PC-3 (cell line): ENCODE data around the gene NUDT19. TPM values are rescaled to one million over a fixed set of nuclear protein-coding genes. Genes with fewer than 3 reads are reported as not detected.
A peak's percentile ranks its signal among the peaks of the same experiment; 100 is the strongest.

Experiments used
- ATAC-seq: fragments of 200-7000 bp; cut with Tn5 transposase; 2 replicates; pipeline ENCODE4 v1.9.1; 2020; ENCODE audit warnings: mild to moderate bottlenecking, moderate library complexity
- BruUV-seq: library from RNA; stranded (reverse); fragments of 400-500 nt; replicated peaks from 2 replicates; lab custom pipeline; 2021; lab: Mats Ljungman, UMichigan
- CTCF ChIA-PET: fragments of 300-600 bp; sonication (Branson Sonifier 250); formaldehyde crosslinking; loops from one replicate; lab custom pipeline; 2022; ENCODE audit warnings: antibody characterized with exemption; lab: Charles Lee
- POLR2A ChIA-PET: fragments of 300-600 bp; sonication (Branson Sonifier 250); formaldehyde crosslinking; loops from one replicate; lab custom pipeline; 2022; ENCODE audit warnings: antibody characterized with exemption; ENCODE audit not compliant: unreplicated experiment; lab: Charles Lee
- DNase-seq: peaks from one replicate; pipeline ENCODE4 v3.0.0-alpha.2; 2015
- H2AFZ ChIP-seq: fragments of 300-600 bp; sonication (generic); 2 replicates; pipeline ENCODE4 v1.6.0; 2016; ENCODE audit warnings: antibody characterized with exemption, low read length
- H3F3A ChIP-seq: fragments of 300-600 bp; sonication (generic); one replicate; pipeline ENCODE4 v1.6.0; 2017; ENCODE audit warnings: antibody characterized with exemption, low read length, control low read depth, mild to moderate bottlenecking; ENCODE audit not compliant: unreplicated experiment
- H3K27ac ChIP-seq: fragments of 300-600 bp; sonication (generic); 2 replicates; pipeline ENCODE4 v1.5.1; 2016; ENCODE audit warnings: mild to moderate bottlenecking, low read length
- H3K27me3 ChIP-seq: fragments of 300-600 bp; sonication (generic); 2 replicates; pipeline ENCODE4 v1.6.1; 2016; ENCODE audit warnings: low read length, mixed read lengths
- H3K36me3 ChIP-seq: fragments of 300-600 bp; sonication (generic); 2 replicates; pipeline ENCODE4 v1.6.1; 2016; ENCODE audit warnings: low read depth, mixed run types, low read length, mixed read lengths
- H3K4me1 ChIP-seq: fragments of 300-600 bp; sonication (generic); 2 replicates; pipeline ENCODE4 v1.5.1; 2016; ENCODE audit warnings: low read length; ENCODE audit not compliant: insufficient read depth
- H3K4me2 ChIP-seq: fragments of 300-600 bp; sonication (generic); 2 replicates; pipeline ENCODE4 v1.6.0; 2016; ENCODE audit warnings: low read length
- H3K4me3 ChIP-seq: fragments of 300-600 bp; sonication (generic); 2 replicates; pipeline ENCODE4 v1.5.1; 2016; ENCODE audit warnings: mild to moderate bottlenecking, low read length, mixed read lengths
- H3K79me2 ChIP-seq: fragments of 300-600 bp; sonication (generic); 2 replicates; pipeline ENCODE4 v1.6.1; 2017; ENCODE audit warnings: low read length, mixed read lengths
- H3K9ac ChIP-seq: fragments of 300-600 bp; sonication (generic); 2 replicates; pipeline ENCODE4 v1.6.0; 2016; ENCODE audit warnings: mild to moderate bottlenecking, low read length
- H3K9me2 ChIP-seq: fragments of 300-600 bp; sonication (generic); replicated peaks from 2 replicates; pipeline ENCODE4 v1.6.1; 2016; ENCODE audit warnings: mixed run types, low read length, mixed read lengths
- H3K9me3 ChIP-seq: fragments of 300-600 bp; sonication (generic); 2 replicates; pipeline ENCODE4 v1.6.1; 2016; ENCODE audit warnings: low read length, mixed read lengths
- H4K20me1 ChIP-seq: fragments of 300-600 bp; sonication (generic); 2 replicates; pipeline ENCODE4 v1.6.1; 2016; ENCODE audit warnings: low read length, mixed read lengths
- EZH2 ChIP-seq: fragments of 300-600 bp; sonication (generic); IDR thresholded peaks from one replicate; pipeline ENCODE4 v1.6.1; 2017; ENCODE audit warnings: antibody characterized with exemption, mild to moderate bottlenecking, low read length; ENCODE audit not compliant: unreplicated experiment
- EZH2phosphoT487 ChIP-seq: fragments of 300-600 bp; sonication (generic); IDR thresholded peaks from 2 replicates; pipeline ENCODE4 v1.6.1; 2018; ENCODE audit warnings: mild to moderate bottlenecking, antibody characterized with exemption, low read length, borderline replicate concordance
- intact Hi-C: fragments of 100-400 bp; cut with micrococcal nuclease; formaldehyde crosslinking; loops from 2 replicates; pipeline ENCODE4 v1.9.0; 2023
- total RNA-seq: library from RNA; depleted of rRNA; stranded (reverse); fragments of >200 nt; gene quantifications from 2 replicates; pipeline ENCODE4 v1.2.3, GENCODE V29; 2014
- TF ChIP-seq, protein P1 (sequence below): fragments of 300-600 bp; sonication (generic); conservative IDR thresholded peaks from 2 replicates; pipeline ENCODE4 v1.5.1; 2017; ENCODE audit warnings: antibody characterized with exemption, low read depth, mild to moderate bottlenecking, low read length

The NUDT19 gene
- total RNA-seq, 1 experiment from 2014 or later, result 13.3 TPM

GRCh38 chr19:32717496-32717895, 25.9 kb downstream of the NUDT19 start:
- no peaks in the 10 kb centered on the region for H3F3A ChIP-seq
- TF ChIP-seq, protein P1, sequence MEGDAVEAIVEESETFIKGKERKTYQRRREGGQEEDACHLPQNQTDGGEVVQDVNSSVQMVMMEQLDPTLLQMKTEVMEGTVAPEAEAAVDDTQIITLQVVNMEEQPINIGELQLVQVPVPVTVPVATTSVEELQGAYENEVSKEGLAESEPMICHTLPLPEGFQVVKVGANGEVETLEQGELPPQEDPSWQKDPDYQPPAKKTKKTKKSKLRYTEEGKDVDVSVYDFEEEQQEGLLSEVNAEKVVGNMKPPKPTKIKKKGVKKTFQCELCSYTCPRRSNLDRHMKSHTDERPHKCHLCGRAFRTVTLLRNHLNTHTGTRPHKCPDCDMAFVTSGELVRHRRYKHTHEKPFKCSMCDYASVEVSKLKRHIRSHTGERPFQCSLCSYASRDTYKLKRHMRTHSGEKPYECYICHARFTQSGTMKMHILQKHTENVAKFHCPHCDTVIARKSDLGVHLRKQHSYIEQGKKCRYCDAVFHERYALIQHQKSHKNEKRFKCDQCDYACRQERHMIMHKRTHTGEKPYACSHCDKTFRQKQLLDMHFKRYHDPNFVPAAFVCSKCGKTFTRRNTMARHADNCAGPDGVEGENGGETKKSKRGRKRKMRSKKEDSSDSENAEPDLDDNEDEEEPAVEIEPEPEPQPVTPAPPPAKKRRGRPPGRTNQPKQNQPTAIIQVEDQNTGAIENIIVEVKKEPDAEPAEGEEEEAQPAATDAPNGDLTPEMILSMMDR, result no peak
- TF ChIP-seq EZH2phosphoT487 (no peak), EZH2 (no peak)
- no peak overlapping the region for H2AFZ ChIP-seq
- H3K27ac ChIP-seq, result no peak overlapping the region
- ChIA-PET POLR2A (no interaction called here), CTCF (no interaction called here)
- no peaks in the 10 kb centered on the region for H3K36me3 ChIP-seq
- intact Hi-C loops, result no loop called here
- ATAC-seq (no peak), DNase-seq (no peak)
- H3K9ac ChIP-seq, result no peak overlapping the region
- no TSS peak for BruUV-seq
- H3K79me2 ChIP-seq, result no peaks in the 10 kb centered on the region
- no peaks in the 10 kb centered on the region for H4K20me1 ChIP-seq
- H3K9me3 ChIP-seq, result no peaks in the 10 kb centered on the region
- H3K27me3 ChIP-seq, result no peaks in the 10 kb centered on the region
- H3K4me2 ChIP-seq, result no peak overlapping the region
- no peaks in the 10 kb centered on the region for H3K9me2 ChIP-seq
- no peak overlapping the region for H3K4me3 ChIP-seq
- H3K4me1 ChIP-seq, result no peaks in the 10 kb centered on the region

DNA sequence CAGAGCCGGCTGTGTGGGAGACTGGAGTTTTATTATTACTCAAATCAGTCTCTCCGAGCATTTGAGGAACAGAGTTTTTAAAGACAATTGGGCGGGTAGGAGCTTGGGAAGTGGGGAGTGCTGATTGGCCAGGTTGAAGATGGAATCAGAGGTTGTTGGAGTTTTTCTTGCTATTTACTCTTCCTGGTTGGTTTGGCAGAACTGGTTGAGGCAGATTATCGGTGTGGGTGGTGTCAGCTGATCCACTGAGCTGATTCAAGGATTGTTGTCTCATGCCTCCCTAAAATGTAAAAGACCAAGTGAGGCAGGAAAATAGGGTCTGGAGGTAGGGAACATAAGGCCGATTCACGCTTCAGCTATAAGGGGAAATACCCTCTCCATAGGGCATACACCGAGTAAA, 26.7 kb downstream of the NUDT19 start:
- Histone ChIP-seq H3F3A (no peaks in the 10 kb centered on the region), H3K9ac (no peak overlapping the region), H3K27ac (no peak overlapping the region), H3K27me3 (no peaks in the 10 kb centered on the region), H3K9me2 (no peaks in the 10 kb centered on the region), H3K9me3 (no peaks in the 10 kb centered on the region), H3K4me1 (no peaks in the 10 kb centered on the region), H3K4me2 (no peak overlapping the region), H3K4me3 (no peak overlapping the region), H3K36me3 (no peaks in the 10 kb centered on the region), H2AFZ (no peak overlapping the region), H4K20me1 (no peaks in the 10 kb centered on the region), H3K79me2 (no peaks in the 10 kb centered on the region)
- DNase-seq (no peak), ATAC-seq (no peak)
- ChIA-PET POLR2A (no interaction called here), CTCF (no interaction called here)
- intact Hi-C loops, result no loop called here
- TF ChIP-seq, protein P1, result no peak
- TF ChIP-seq EZH2phosphoT487 (no peak), EZH2 (no peak)
- no TSS peak for BruUV-seq

DNA sequence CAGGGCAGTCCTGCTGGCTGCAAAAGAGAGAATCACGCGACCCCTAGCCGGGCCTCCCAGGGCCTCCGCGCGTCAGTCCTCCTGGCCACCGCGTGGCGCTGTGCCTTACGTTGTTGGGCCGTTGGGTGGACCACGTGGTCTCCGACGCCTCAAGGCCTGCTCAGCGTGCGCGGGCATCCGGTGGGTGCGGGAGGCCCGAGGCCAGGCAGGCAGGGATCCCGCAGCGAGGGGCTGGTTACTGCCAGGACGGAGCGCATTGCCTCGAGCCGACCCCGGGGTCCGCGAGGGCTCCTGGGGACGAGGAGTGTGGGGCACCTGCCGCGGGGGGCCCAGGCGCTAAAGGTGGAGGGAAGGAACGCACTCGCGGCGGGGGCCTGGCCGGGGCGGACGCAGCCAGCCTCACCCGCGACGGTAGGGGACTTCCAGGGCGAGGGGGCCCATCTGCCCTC, 28.0 kb downstream of the NUDT19 start, which contains the start of gene TDRD12:
Gene TDRD12, plus strand, starts transcription at position 157 of the 449 bp plus-strand sequence. CDS start 306 bp downstream, outside the sequence.
- Histone ChIP-seq H3K9ac (no peak within 1 kb of the TSS), H3K9me2 (no peaks in the 10 kb centered on the region), H3K27me3 (no peaks in the 10 kb centered on the region), H3K36me3 (no peaks in the 10 kb centered on the region), H3K4me2 (no peak within 1 kb of the TSS), H2AFZ (no peak within 1 kb of the TSS), H3F3A (no peaks in the 10 kb centered on the region), H3K4me1 (no peaks in the 10 kb centered on the region), H4K20me1 (no peaks in the 10 kb centered on the region), H3K27ac (no peak within 1 kb of the TSS), H3K9me3 (no peaks in the 10 kb centered on the region), H3K4me3 (no peak within 1 kb of the TSS), H3K79me2 (no peaks in the 10 kb centered on the region)
- POLR2A ChIA-PET, result no interaction called here
- intact Hi-C loops, result no loop called here
- BruUV-seq, result no TSS peak
- CTCF ChIA-PET, result no interaction called here
- DNase-seq (no peak), ATAC-seq (no peak)
- no peak for TF ChIP-seq EZH2
- TF ChIP-seq, protein P1, result peak; percentile 23; the same call in 1 of the 2 replicates
